ENCODE measurements around the gene PDE11A.

GRCh38 chr2:178025551-178026185, 46.9 kb downstream of the PDE11A start:
- TF ChIP-seq CTCF (IDR thresholded peaks at IDR 0.05 in 8 of 11, conservative IDR thresholded peaks at IDR 0.05 in 3 of 11) (no peak), POLR2A (IDR thresholded peaks at IDR 0.05) (no peak)
